Activated CD4-positive, CD25-positive, alpha-beta regulatory T cell treated with anti-CD3 and anti-CD28 coated beads, Interleukin-2, amount 50 U/mL, for 72 hours (primary cell): ENCODE results near the gene PNLDC1.
"Not testable (repeated sequence)": the region's sequence is repeated elsewhere in the genome, so short reads cannot be mapped to it uniquely, and the experiment has no call there.

Experiments
- DNase-seq: peaks from one replicate; pipeline ENCODE4 v3.0.0; 2021

The PNLDC1 gene

DNA sequence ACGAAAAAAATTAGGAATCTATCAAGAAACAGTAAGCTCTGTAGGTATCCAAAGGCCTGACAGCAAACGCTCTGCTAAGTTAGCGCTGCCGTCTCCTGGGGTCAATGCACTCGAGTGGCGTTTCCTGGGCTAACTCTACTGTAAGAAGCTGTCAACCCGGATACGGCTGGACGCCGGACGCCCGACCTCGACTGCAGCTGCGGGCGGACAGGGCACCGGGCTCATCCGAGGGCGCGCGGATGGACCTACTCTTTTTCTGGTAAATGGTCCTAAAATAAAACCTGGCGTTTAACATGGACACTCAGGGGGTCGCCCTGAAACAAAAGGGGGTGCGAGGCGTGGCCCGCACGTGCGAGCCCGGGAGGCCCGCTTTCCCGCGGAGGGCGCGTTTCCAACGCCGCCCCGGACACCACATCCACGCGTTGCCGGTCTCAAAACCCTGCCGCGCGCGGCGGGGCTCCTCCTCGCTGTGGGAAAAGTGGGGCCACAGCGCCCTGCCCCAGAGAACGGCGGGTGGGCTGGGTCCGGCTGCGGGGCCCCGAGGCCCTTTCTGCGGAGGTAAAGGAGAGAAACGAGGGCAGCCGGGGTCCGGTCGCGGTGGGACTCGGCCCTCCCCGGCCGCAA, 11.2 kb upstream of the PNLDC1 start:
- peak; percentile 42 for DNase-seq

DNA sequence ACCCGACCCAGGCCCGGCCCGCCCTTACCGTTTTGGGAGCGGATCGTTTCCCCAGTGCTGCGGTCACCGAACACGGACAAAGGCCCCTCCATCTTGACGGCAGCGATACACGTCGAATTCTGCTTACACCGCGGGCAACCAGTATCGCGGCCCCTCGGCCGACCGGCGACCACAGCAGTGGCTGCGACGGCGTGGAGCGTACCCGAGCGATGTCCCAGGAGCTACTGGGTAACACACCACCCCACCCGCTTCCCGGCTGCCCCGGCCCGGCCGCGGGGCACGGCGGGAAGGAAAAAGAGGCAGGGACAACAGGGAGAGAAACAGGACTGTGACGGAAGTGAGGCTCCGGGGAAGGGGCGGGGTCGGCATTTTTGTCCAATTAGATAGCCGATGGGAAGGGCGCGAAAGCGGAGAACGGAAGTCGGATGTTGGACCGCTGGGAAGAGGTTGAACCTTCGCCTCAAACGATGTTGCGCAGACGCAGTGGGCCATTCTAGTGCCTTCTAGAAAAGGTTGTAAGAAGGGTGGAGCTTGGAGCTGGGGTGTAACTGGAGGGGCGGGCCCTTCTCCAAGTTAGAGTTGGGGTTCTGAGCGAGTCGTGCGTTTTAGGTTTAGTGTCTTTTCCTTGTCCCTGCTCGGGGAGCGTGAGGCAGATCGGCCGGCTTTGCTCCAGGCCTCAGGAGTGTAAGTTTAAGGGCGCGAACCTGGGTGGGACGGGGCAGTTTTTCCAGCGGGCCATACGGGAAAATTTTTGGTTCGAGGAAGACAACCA, 10.5 kb upstream of the PNLDC1 start, which contains the start of gene TCP1:
TSS of gene TCP1 (minus strand) at position 226 of the 772 bp plus-strand sequence. CDS start at position 92, 134 bp downstream.
- peak; percentile 97 for DNase-seq

DNA sequence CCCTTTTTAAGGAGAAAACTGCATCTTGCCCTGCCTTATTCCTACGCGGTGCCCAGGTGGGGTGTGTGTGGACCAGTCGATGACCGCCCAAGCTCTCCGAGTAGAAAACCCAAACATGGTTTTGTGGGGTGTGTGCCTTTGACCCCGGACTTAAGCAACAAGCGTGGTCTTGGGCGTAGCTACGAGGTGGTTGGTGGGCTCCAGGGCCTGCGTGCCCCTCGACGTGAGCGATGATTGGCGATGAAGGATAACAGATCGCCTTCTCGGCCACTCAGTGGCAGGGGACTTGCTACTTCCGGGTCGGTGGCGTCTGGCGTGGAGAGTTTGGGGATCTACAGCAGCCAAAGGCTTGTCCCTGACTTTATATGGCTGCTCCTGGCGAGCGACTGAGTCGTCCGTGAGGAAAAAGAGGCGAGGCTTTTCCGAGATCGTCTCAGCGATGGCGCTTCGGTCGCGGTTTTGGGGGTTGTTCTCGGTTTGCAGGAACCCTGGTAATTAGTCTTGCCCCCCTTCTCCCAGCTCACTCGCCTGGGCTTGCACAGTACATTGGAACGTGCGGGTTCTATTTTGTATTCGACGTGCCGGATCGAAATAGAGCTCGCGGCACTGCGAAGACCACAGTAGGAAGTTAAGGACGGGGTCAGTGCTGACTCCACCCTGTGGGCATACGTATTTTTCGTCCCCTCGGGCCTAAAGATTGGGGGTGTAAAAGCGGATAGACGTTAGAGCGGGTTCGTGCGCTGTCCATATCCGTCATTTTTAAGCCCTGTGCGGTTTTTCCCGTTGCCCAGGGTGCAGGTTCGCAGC, 9.7 kb upstream of the PNLDC1 start, which contains the start of gene MRPL18:
TSS of gene MRPL18 (plus strand) at position 319 of the 807 bp plus-strand sequence. CDS start at position 440, 121 bp downstream.
- DNase-seq, result peak; percentile 79

DNA sequence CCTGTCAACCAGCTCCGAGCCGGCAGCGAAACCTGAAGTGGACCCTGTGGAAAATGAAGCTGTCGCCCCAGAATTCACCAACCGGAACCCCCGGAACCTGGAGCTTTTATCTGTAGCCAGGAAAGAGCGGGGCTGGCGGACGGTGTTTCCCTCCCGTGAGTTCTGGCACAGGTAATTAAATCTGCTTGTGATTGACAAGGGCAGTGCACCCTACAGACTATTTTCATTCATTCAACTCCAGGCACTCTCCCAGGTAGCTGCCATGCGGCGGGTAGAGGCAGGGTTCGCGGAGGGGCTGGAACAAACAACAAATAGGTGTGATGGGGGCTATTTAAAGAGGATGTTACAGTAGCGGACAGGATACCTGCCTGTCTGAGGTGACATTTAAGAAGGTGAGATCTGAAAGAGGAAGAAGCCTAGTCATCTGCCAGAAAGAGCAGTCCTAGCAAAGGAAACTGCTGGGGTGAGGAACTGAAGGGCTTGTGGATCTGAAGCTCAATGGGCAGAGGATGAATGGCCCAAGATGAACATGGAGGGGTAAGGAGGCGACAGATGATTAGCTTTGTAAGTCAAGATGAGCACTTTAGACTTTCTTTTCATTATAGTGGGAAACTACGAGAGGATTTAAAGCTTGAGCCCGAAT, 9.0 kb upstream of the PNLDC1 start:
- DNase-seq, result no peak

DNA sequence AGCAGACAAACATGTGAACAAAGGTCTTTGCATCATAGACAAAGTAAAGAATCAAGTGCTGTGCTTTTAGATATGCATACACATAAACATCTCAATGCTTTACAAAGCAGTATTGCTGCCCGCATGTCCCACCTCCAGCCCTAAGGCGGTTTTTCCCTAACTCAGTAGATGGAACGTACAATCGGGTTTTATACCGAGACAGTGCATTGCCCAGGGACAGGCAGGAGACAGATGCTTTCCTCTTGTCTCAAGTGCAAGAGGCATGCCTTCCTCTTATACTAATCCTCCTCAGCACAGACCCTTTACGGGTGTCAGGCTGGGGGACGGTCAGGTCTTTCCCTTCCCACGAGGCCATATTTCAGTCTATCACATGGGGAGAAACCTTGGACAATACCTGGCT, 5.1 kb upstream of the PNLDC1 start:
- not testable (repeated sequence) for DNase-seq

DNA sequence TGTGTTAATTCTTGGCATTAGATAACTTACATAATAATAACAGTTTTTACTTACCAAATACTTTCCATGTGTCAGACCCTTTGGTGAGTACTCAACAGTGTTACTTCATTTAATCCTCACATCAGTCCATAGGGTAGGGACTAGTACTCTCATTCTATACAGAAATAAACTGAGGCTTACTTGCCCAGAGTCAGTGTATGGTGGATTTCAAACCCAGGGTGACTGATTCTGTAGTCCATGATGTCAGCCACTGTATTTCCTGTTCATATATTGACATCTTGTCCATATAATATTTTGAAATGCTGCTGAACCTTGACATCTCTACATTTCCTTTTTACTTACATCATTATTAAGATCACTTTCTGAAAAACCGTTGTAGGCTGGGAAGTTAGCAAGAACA, 2.5 kb upstream of the PNLDC1 start:
- DNase-seq, result no peak

DNA sequence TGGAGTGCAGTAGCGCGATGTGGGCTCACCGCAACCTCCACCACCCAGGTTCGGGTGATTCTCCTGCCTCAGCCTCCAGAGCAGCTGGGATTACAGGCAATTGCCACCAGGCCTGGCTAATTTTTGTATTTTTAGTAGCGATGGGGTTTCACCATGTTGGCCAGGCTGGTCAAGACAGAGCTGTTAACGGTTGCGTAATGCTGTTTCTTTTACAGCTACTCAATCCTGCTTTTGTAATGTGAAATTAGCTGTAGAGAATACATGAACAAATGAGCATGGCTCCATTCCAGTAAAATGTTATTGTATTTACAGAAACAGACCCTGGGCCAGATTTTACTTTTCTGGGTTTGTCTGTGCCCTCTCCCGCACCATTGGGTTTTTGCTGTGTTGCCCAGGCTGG, 1.9 kb downstream of the PNLDC1 start:
- no peak for DNase-seq

DNA sequence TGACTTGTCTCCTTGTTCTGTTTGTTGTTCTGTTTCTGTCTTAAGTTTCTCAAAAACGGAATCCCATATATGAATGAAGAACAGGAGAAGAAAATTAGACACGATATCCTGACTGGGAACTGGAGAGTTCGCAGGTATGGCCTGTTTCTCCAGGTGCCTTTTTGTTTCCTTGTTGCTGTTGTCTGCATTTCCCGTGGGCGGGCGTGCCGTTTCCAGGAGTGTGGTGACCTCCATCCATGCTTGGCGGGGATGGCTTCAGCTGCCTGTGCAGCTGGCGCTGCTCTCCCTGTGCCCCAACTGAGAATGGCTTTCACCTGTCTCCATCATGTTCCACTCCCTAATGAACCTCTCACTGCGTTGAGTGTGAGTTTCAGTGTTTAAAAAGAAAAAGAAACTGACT, 4.4 kb downstream of the PNLDC1 start:
- no peak for DNase-seq

DNA sequence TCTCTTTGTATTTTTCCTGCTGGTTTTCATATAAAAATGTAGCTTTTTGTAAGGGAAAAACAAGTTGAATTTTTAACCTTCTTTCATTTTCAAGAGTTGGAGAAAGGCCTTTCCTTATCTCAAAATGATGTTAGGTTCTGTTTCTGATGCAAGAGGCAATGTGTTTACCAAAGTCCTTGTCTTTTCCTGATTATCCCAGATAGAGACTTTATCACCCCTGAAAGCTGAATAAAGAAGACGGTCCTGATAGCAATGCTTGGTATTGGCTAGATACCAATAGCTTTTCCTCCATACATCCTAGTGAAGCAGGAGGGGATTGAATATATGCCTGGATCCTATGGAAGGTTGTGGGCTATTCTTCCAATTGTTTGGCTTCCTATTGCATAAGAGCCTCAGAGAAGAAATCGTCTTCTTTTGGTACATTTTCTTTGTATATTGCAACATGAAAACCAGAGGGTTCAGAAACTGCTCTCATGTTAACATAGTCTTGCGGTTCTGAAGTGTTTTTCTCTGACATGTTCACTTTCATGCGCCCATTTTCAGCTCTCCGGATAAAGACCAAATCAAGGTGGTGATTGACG, 5.5 kb downstream of the PNLDC1 start:
- no peak for DNase-seq

DNA sequence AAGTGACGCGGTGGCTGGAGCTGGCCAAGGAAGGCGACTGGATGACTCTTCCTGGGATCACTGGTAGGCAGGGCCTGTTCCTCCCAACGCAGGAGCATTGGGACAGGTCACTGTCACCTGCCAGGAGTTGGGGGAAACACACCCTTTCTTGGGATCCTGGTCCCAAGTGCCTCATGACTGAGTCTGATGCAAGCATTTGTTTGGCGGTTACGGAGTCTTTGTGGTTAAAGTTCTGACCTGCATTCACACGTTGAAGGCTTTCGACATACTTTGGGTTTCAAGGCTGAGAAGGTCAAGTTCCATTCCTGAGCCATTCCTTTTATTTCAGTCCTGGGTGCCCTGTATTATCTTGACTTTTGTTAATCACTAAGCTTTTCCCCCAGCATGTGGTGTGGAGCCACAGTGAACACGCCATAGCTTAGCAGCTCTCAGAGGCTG, 6.0 kb downstream of the PNLDC1 start:
- no peak for DNase-seq

DNA sequence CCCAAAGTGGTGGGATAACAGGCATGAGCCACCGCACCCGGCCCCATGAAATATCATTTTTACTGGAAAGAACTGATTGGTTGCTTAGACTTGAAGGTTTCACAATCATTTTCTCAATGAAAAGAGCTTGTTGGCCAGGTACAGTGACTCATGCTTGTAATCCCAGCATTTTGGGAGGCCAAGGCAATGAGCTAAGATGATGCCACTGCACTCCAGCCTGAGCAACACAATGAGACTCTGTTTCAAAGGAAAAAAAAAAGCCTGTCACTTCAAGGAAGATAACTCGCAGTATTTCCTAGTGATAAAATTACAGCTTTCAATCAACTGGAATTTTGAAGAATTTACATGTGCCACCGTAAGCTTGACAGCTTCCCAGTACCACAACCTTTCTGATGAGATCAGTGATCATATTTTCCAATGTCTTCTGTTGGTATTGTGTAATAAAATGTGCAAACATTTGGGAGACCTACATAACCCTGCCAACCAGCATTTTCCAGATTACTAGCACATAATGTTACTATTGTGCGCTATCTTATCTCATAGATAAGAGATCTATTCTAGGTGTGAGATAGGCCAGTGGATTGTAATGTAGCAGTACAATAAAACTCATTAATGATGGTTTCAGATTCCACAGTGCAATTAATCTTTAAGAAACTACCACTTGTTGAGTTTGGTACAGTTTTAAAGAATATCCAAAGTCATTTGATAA, 7.2 kb downstream of the PNLDC1 start:
- DNase-seq, result no peak

DNA sequence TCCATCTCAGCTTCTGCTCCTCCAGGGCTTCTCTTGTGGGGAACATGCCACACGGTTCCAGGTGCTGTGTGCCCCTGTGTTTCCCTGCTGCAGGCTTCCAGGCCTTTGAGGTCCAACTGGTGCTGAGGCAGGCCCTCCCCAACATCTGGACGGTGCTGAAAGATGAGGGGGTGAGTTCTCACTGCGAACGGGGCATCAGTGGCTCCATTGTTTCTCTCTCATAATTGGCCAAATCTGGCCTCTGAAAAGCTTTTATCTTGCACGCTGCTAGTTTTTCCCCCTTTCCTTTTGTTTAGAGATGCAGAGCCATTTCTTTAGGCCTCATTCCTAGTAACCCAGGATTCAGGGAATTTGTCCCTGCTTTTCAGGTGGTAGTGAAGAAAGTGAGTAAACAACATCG, 8.6 kb downstream of the PNLDC1 start:
- DNase-seq, result no peak

DNA sequence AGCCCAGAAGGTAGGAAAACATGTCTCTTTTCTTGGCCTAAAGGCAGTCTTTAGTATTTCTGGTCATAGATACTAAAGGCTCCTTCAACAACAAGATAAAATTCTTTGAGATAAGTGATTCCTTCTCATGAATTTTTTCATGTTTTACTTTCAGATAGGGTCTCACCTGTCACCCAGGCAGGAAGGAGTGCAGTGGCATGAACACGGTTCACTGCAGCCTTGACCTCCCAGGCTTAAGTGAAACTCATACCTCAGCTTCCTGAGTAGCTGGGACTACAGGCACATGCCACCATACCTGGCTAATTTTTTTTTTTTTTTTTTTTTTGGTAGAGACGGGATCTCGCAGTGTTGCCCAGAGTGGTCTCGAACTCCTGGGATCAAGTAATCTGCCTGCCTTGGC, 9.1 kb downstream of the PNLDC1 start:
- DNase-seq, result no peak

DNA sequence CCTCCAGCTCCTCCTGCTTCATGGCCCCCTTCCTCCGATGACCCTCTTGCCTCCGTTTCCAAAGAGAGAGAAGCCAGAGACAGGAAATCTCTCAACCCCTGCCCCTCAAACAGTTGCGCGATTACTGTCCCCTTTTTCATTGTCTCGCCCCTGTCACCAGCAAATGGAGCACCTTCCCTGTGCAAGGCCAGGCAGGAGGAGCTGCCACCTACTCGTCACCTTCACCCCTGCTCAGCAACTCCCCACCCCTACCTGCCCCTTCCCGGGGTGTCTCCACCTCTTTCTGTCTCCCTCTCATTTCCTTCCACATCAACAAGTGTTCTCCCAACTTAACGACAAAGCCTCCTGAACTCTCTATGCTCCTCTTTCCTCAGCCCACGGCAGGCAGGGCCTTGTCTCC, 13.7 kb downstream of the PNLDC1 start:
- DNase-seq, result no peak

DNA sequence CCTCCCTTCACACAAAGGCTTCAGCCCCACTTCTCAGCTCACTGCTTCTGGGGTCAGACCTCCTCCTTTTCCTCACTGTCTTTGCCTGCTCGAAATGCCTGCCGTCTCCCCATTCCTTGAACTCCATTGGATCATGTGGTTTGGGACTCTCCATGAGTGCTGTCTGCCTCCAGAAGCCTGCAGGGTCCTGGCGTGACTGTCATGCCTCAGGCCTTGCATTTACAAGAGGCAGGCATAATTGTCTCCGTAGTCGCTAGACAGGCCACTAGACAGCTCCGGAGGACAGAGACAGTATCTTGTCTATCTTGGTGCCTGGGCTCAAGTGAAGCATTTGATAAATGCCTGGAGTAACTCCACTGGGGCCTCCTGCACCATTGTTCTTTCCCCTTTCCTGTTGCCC, 15.3 kb downstream of the PNLDC1 start:
- DNase-seq, result no peak

DNA sequence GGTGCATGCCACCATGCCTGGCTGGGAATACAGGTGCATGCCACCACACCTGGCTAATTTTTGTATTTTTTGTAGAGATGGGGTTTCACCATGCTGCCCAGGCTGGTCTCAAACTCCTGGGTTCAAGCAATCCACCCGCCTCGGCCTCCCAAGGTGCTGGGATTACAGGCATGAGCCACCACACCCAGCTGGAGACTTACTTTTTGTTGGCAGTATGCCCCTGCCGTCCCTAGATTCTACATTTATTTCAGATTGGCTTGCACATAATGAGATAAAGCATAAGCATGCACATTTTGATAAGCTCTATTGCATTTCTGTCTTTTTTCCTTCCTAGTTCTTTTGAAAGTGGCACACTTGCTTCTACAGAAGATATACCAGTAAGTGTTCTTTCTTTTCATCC, 16.7 kb downstream of the PNLDC1 start:
- not testable (repeated sequence) for DNase-seq

DNA sequence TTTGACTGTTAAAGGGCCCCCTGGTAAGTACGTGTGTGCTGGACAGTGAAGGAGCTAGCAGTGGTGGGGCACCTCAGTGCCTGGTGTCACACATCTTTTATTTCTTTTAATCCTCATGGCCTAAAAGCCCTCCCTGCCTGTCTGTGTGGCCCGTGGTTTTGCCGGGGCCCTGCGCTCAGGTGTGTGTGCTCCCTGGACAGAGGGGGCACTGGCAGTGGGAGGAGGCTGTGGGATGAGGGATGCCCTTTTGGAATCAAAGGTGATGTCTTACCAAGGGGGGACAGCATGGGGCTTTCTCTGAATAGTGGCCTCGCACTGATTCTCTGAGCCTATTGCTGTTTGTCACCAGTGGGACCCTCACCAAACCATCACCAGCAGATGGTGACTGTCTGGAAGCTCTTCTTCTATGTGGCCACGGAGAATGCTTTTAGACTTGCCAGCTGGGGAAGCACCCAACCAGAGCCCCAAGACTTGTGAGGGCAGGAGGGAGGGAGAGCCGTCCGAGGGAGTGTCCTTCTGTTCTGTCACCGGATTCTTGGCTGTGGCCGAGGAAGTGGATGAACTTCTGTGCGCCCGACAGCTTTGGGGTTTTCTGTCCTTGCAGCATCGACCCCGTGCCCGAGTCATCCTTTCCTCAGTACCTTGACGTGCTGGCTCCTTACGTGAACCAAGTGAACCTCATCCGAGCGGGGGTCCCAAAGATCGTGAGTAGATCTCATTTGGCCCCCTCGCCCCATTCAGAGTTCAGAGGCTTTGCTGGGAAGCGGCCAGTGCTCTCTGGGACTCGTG, 18.1 kb downstream of the PNLDC1 start:
- DNase-seq, result no peak

DNA sequence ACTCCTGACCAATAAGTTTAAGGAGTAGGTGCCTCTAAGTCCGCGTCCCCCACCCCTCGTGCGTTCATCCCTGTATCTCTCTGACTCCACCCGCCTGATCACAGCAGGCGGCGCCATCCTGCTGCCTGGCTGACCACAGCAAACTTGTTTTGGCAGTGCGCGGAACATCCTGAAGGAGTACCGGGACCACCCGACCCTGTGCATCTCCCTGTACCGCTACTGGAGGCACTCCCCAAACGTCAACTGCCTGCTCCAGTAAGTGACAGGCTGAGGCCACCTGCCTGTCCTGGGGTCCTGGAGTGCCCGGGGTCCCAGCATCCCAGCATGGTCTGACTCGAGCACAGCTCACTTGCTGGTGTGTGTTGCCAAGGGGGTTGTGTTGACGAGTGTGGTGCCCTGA, 19.0 kb downstream of the PNLDC1 start:
- no peak for DNase-seq

DNA sequence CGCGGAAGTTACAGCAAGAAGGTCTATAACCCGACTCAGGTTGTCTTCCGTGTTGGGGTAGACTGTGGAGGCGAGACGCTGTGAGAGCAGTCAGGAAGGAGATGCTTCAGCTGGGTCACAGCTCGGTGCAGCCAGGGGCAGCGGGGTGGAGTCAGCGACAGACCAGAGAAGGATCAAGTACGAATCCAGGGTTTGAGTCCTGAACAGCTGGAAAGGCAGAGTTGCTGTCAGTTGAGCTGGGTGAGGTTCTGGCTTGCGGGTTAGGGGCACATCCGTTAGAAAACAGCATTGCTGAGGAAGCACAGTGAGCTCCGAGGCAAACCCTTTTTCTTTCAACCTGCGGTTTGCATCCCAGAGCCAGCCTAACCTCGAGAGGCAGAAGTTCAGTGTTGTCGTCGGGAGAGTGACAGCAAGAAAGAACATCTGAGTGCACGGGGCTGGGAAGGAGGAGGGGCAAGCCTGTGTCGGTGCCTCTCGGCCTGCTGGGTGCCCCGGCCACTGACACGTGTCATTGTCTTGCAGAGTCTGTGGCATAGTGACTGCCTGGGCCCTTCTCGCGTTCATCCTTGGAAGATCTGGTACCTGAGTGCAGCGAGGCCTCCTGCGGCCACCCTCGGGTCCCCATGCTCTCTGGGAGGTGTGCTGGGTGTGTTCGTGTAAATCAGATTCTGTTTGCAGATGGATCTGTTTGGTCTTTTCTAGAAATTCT, 20.0 kb downstream of the PNLDC1 start:
- DNase-seq, result no peak

DNA sequence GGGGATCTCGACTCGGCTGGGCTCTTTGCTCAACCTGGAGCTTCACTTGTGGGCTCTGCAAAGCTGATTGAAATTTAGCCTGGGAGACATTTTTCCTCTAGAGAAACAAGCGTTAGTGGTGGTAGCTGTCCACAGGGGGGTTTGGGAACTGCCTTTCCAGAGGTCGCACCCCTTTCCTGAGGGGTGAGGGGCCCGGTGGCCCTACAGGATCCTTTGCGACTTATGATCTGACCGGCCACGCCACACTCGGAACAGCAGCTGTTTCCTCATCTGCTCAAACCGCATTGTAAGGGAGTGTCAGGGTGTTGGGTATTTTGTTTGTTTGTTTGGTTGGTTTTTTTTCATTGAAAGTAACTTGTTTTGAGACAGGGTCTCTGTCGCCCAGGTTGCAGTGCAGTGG, 21.0 kb downstream of the PNLDC1 start:
- no peak for DNase-seq

DNA sequence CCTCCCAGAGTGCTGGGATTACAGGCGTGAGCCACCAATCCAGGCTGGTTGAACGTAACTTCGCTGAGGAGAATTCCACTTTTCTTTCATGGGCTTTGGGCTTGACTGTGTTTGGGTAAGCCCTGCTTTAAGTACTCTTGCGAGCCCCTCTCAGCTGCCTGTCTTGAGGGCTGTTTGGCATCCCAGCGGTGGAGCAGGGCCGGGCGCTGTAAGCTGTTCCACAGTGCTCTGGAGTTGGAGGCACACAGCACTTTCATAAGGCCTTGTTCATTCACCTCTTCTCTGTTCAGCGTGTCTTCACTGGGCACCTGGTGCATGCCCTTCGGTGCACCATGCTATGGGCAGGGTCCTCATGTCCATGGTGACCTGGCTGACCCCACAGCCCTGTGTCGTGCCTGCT, 21.6 kb downstream of the PNLDC1 start:
- DNase-seq, result no peak
